ENCODE measurements around the gene LPIN2. TPM values are rescaled to one million over a fixed set of nuclear protein-coding genes. Genes with fewer than 3 reads are reported as not detected.

LPIN2 gene
- total and polyA plus RNA-seq, 7 donors, result 1.5 to 5.2 (median 4.4) TPM

DNA sequence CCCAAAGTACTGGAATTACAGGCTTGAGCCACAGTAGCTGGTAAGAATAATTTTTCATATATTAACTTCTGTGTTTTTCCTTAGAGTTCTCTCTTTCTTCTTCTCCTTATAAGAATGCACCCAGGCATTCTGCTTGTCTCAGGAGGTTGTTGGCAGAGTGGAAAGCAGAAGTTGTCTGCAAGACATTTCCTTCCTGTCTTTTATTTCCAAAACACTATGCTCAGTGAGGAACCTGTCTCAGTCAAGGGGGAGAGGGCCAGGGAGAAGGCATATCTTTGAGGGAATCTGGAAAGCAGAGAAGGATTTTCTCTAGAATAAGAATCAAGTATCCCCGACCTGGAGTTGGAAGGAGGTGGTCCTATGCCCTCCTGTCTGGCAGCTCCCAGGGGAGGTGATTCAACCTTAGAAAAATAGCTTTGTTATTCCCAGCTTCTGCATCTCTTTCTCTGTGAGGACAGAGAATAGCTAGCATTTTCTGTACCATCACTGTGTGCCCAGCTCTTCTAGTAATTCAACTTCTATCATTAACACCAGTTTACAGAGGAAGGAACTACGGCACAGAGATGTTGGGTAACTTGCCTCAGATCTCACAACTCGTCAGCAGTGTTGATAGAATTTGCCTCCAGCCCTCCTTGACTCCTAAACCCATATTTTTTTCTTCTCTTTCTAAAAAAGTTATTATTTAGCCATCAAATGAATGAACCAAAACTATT lies 3.8 kb upstream of the LPIN2 start:
- Histone ChIP-seq H3K36me3 (ENCODE audit: insufficient read depth in 1 of 2, low read depth in 1 of 2) (no peaks in the 10 kb centered on the region), H3K27ac (no peak overlapping the region), H3K4me3 (no peak overlapping the region), H3K27me3 (ENCODE audit: insufficient read depth in 3 of 3, low read length in 2 of 3) (no peaks in the 10 kb centered on the region), H3K9me3 (no peaks in the 10 kb centered on the region), H3K4me1 (no peaks in the 10 kb centered on the region)
- intact Hi-C loops (cut with DNase I), result no loop called here
- no peak for ATAC-seq
- 67 to 75% (median 68%) methylated on average over 3 of the region's 3 CpGs for WGBS, 3 donors
- DNase-seq, result no peak
- no peak for TF ChIP-seq CTCF (IDR thresholded peaks at IDR 0.05)

GRCh38 chr18:3015851-3016250 lies 2.9 kb upstream of the LPIN2 start:
- DNase-seq, result no peak
- ATAC-seq, result no peak
- WGBS, 3 donors, result 66 to 79% (median 71%) methylated on average over 4 of the region's 4 CpGs
- H3K36me3 ChIP-seq (ENCODE audit: insufficient read depth in 1 of 2, low read depth in 1 of 2), result no peaks in the 10 kb centered on the region
- intact Hi-C loops (cut with DNase I), result no loop called here
- H3K4me3 ChIP-seq, result no peak overlapping the region
- H3K27me3 ChIP-seq (ENCODE audit: insufficient read depth in 3 of 3, low read length in 2 of 3), result no peaks in the 10 kb centered on the region
- no peaks in the 10 kb centered on the region for H3K9me3 ChIP-seq
- H3K4me1 ChIP-seq, result no peaks in the 10 kb centered on the region
- peak overlapping the region; percentile 16 for H3K27ac ChIP-seq
- no peak for TF ChIP-seq CTCF (IDR thresholded peaks at IDR 0.05)

GRCh38 chr18:3015204-3015592 lies 2.3 kb upstream of the LPIN2 start:
- intact Hi-C loops (cut with DNase I), result no loop called here
- no peak for ATAC-seq
- no peak for DNase-seq

GRCh38 chr18:3014503-3015203 lies 1.7 kb upstream of the LPIN2 start:
- Histone ChIP-seq H3K9me3 (no peaks in the 10 kb centered on the region), H3K4me3 (peak overlapping the region; percentile 92), H3K27me3 (ENCODE audit: insufficient read depth in 3 of 3, low read length in 2 of 3) (no peaks in the 10 kb centered on the region), H3K36me3 (ENCODE audit: insufficient read depth in 1 of 2, low read depth in 1 of 2) (no peaks in the 10 kb centered on the region), H3K27ac (peak overlapping the region; percentile 38), H3K4me1 (no peaks in the 10 kb centered on the region)
- ATAC-seq (no peak), DNase-seq (no peak)
- intact Hi-C loops (cut with DNase I), result no loop called here
- 44 to 58% (median 47%) methylated on average over 7 of the region's 7 CpGs for WGBS, 3 donors
- TF ChIP-seq CTCF (IDR thresholded peaks at IDR 0.05), result no peak

More at GRCh38 chr18:3015204-3015592, 2.3 kb upstream of the LPIN2 start:
- no peak for TF ChIP-seq CTCF (IDR thresholded peaks at IDR 0.05)
- Histone ChIP-seq H3K36me3 (ENCODE audit: insufficient read depth in 1 of 2, low read depth in 1 of 2) (no peaks in the 10 kb centered on the region), H3K27me3 (ENCODE audit: insufficient read depth in 3 of 3, low read length in 2 of 3) (no peaks in the 10 kb centered on the region), H3K4me3 (no peak overlapping the region), H3K4me1 (no peaks in the 10 kb centered on the region), H3K9me3 (no peaks in the 10 kb centered on the region), H3K27ac (peak overlapping the region; percentile 38)
- 30 to 37% (median 30%) methylated on average over 4 of the region's 4 CpGs for WGBS, 3 donors
